MM.1S (cell line): ENCODE data around the gene ZP2.

ENCODE experiments used
- DNase-seq: peaks from one replicate; pipeline ENCODE4 v3.0.0-alpha.2; 2015
- H2AFZ ChIP-seq: fragments of 300-600 bp; sonication (generic); 2 replicates; pipeline ENCODE4 v1.6.0; 2016; ENCODE audit warnings: antibody characterized with exemption, low read length
- H3F3A ChIP-seq: fragments of 300-600 bp; sonication (generic); 2 replicates; pipeline ENCODE4 v1.6.1; 2016; ENCODE audit warnings: mild to moderate bottlenecking, antibody characterized with exemption, low read length, moderate library complexity, mixed read lengths; ENCODE audit not compliant: insufficient read depth
- H3K27ac ChIP-seq: fragments of 300-600 bp; sonication (generic); 2 replicates; pipeline ENCODE4 v1.5.1; 2016; ENCODE audit warnings: mild to moderate bottlenecking, low read length
- H3K27me3 ChIP-seq: fragments of 300-600 bp; sonication (generic); replicated peaks from 2 replicates; pipeline ENCODE4 v1.6.0; 2016; ENCODE audit warnings: low read length; ENCODE audit not compliant: insufficient read depth
- H3K36me3 ChIP-seq: fragments of 300-600 bp; sonication (generic); replicated peaks from 2 replicates; pipeline ENCODE4 v1.6.1; 2016; ENCODE audit warnings: mild to moderate bottlenecking, low read length, mixed read lengths; ENCODE audit not compliant: insufficient read depth
- H3K4me1 ChIP-seq: fragments of 300-600 bp; sonication (generic); 2 replicates; pipeline ENCODE4 v1.6.1; 2016; ENCODE audit warnings: low read length, mixed read lengths
- H3K4me2 ChIP-seq: fragments of 300-600 bp; sonication (generic); 2 replicates; pipeline ENCODE4 v1.6.0; 2016; ENCODE audit warnings: low read depth, low read length
- H3K4me3 ChIP-seq: fragments of 300-600 bp; sonication (generic); 2 replicates; pipeline ENCODE4 v1.5.1; 2016; ENCODE audit warnings: low read length, mixed read lengths
- H3K79me2 ChIP-seq: fragments of 300-600 bp; sonication (generic); 2 replicates; pipeline ENCODE4 v1.6.1; 2016; ENCODE audit warnings: mixed run types, low read length, mixed read lengths
- H3K9ac ChIP-seq: fragments of 300-600 bp; sonication (generic); 2 replicates; pipeline ENCODE4 v1.6.1; 2016; ENCODE audit warnings: low read length, mixed read lengths
- H3K9me2 ChIP-seq: fragments of 300-600 bp; sonication (generic); replicated peaks from 2 replicates; pipeline ENCODE4 v1.6.1; 2016; ENCODE audit warnings: mild to moderate bottlenecking, low read length, mixed read lengths; ENCODE audit not compliant: insufficient read depth
- H3K9me3 ChIP-seq: fragments of 300-600 bp; sonication (generic); replicated peaks from 2 replicates; pipeline ENCODE4 v1.6.1; 2016; ENCODE audit warnings: mild to moderate bottlenecking, low read length, mixed read lengths; ENCODE audit not compliant: insufficient read depth
- H4K20me1 ChIP-seq: fragments of 300-600 bp; sonication (generic); 2 replicates; pipeline ENCODE4 v1.6.1; 2016; ENCODE audit warnings: mild to moderate bottlenecking, low read length, moderate library complexity, mixed read lengths; ENCODE audit not compliant: insufficient read depth
- CTCF ChIP-seq: fragments of 300-600 bp; sonication (generic); IDR thresholded peaks from 2 replicates; pipeline ENCODE4 v1.5.1; 2016; ENCODE audit warnings: antibody characterized with exemption, low read length, mixed read lengths
- EZH2 ChIP-seq: fragments of 300-600 bp; sonication (generic); optimal IDR thresholded peaks from 2 replicates; pipeline ENCODE3; 2017; ENCODE audit warnings: low read depth, mild to moderate bottlenecking, antibody characterized with exemption, low read length, mixed read lengths
- EZH2phosphoT487 ChIP-seq: fragments of 300-600 bp; sonication (generic); IDR thresholded peaks from 2 replicates; pipeline ENCODE4 v1.6.1; 2018; ENCODE audit warnings: antibody characterized with exemption, low read length

Gene ZP2

DNA sequence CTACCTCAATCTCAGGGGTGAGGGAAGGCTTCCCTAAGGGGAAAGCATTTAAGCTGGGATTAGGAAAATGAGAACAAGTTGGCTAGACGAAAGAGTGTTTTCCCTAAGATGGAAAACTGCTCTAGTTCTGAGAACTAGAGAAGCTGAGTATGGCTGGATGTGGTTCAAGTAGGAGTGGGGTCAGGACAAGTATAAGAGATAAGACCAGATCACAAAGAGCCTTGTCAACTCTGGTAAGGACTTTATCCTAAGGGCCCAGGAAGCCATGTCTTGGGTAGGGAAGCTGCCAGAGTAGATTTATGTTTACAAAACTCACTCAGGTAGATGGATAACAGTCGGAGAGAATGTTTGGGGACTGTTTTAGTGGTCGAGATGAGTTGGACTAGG is 23.8 kb upstream of the ZP2 start:
- no peaks in the 10 kb centered on the region for H4K20me1 ChIP-seq
- no peaks in the 10 kb centered on the region for H3K27me3 ChIP-seq
- H2AFZ ChIP-seq: no peak overlapping the region
- no peaks in the 10 kb centered on the region for H3K4me1 ChIP-seq
- no peak overlapping the region for H3K4me2 ChIP-seq
- no peak overlapping the region for H3K27ac ChIP-seq
- TF ChIP-seq CTCF (no peak), EZH2phosphoT487 (no peak), EZH2 (no peak)
- no peak overlapping the region for H3K9ac ChIP-seq
- H3K79me2 ChIP-seq: no peaks in the 10 kb centered on the region
- H3K36me3 ChIP-seq: no peaks in the 10 kb centered on the region
- H3F3A ChIP-seq: no peaks in the 10 kb centered on the region
- H3K9me2 ChIP-seq: no peaks in the 10 kb centered on the region
- no peak for DNase-seq
- H3K4me3 ChIP-seq: no peak overlapping the region
- no peaks in the 10 kb centered on the region for H3K9me3 ChIP-seq

GRCh38 chr16:21233521-21234150 is 22.3 kb upstream of the ZP2 start, which contains the start of gene ANKS4B:
TSS of gene ANKS4B (plus strand) at chr16:21233699. CDS start at chr16:21233738, 39 bp downstream.
- Histone ChIP-seq H3K27me3 (no peaks in the 10 kb centered on the region), H3K9ac (no peak within 1 kb of the TSS), H3K9me2 (no peaks in the 10 kb centered on the region), H3K27ac (no peak within 1 kb of the TSS), H3K36me3 (no peaks in the 10 kb centered on the region), H2AFZ (no peak within 1 kb of the TSS), H4K20me1 (no peaks in the 10 kb centered on the region), H3K4me1 (no peaks in the 10 kb centered on the region), H3K4me3 (no peak within 1 kb of the TSS), H3F3A (no peaks in the 10 kb centered on the region), H3K9me3 (no peaks in the 10 kb centered on the region), H3K79me2 (no peaks in the 10 kb centered on the region), H3K4me2 (no peak within 1 kb of the TSS)
- TF ChIP-seq EZH2 (no peak), CTCF (no peak), EZH2phosphoT487 (no peak)
- no peak for DNase-seq

DNA sequence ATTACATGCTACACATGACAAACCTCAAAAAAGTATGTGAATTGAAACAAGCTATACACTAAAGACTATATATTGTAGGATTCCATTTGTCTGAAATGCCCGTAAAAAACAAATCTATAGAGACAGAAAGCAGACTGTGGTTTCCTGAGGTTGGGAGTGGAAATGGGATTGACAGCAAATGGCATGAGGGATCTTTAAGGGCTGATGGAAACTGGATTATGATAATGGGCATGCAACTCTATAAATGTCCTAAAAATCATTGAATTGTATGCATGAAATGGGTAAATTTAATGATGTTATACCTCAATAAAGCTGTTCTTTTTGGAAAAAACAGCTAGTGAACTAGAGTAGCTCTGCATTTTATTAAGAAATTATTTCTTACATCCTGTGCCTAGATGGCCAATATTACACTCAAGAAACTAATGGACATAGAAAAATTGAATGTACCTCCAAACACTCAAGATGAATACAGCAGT is 21.7 kb upstream of the ZP2 start:
- Histone ChIP-seq H3K4me3 (no peak overlapping the region), H3K4me1 (no peaks in the 10 kb centered on the region)

More for the DNA sequence above, 21.7 kb upstream of the ZP2 start:
- H3K9me3 ChIP-seq: no peaks in the 10 kb centered on the region
- no peak for TF ChIP-seq EZH2phosphoT487
- TF ChIP-seq CTCF: no peak
- H3K9ac ChIP-seq: no peak overlapping the region
- no peaks in the 10 kb centered on the region for H3K36me3 ChIP-seq
- H3F3A ChIP-seq: no peaks in the 10 kb centered on the region
- H3K9me2 ChIP-seq: no peaks in the 10 kb centered on the region
- H3K27ac ChIP-seq: no peak overlapping the region
- no peaks in the 10 kb centered on the region for H3K27me3 ChIP-seq
- no peaks in the 10 kb centered on the region for H4K20me1 ChIP-seq
- DNase-seq: no peak
- H2AFZ ChIP-seq: no peak overlapping the region
- H3K4me2 ChIP-seq: no peak overlapping the region
- H3K79me2 ChIP-seq: no peaks in the 10 kb centered on the region
